Left lung (tissue), 10 donors: Measurements from ENCODE around the gene PDE3A. TPM values are rescaled to one million over a fixed set of nuclear protein-coding genes. Genes with fewer than 3 reads are reported as not detected.
A peak's percentile ranks its signal among the peaks of the same experiment; 100 is the strongest.

Experiments used
- ATAC-seq: fragments of 200-7000 bp; cut with Tn5 transposase; one replicate; pipeline ENCODE4 v1.9.1; 2020; ENCODE audit warnings: moderate library complexity
- DNase-seq, 4 donors: peaks; one replicate each; pipeline ENCODE4 v3.0.0-alpha.2; 2013 to 2020
- H3K27ac ChIP-seq, 2 donors: fragments of 200-600 bp; sonication (generic) in 1 of 2; one replicate each; pipeline versions ENCODE4 v1.5.0 to v1.8.0; 2020 to 2021
- H3K27me3 ChIP-seq, 2 donors: fragments of 200-600 bp; sonication (generic) in 1 of 2; one replicate each; pipeline versions ENCODE4 v1.5.0 to v1.8.0; 2020 to 2021
- H3K36me3 ChIP-seq, 2 donors: fragments of 200-600 bp; sonication (generic) in 1 of 2; one replicate each; pipeline versions ENCODE4 v1.5.0 to v1.8.0; 2020 to 2021
- H3K4me1 ChIP-seq, 2 donors: fragments of 200-600 bp; one replicate each; pipeline ENCODE4 v1.8.0; 2021
- H3K4me3 ChIP-seq, 2 donors: fragments of 200-600 bp; sonication (generic) in 1 of 2; one replicate each; pipeline versions ENCODE4 v1.5.0 to v1.8.0; 2020 to 2021; ENCODE audit warnings: mild to moderate bottlenecking in 1 of 2
- H3K9me3 ChIP-seq, 2 donors: fragments of 200-600 bp; sonication (generic) in 1 of 2; one replicate each; pipeline versions ENCODE4 v1.5.0 to v1.8.0; 2020 to 2021
- CTCF ChIP-seq, 2 donors: fragments of 200-600 bp; sonication (generic) in 1 of 2; IDR thresholded peaks; one replicate each; pipeline versions ENCODE4 v1.5.0 to v1.8.0; 2021; ENCODE audit warnings: antibody characterized with exemption in 2 of 2
- intact Hi-C, 2 donors: fragments of 100-400 bp; cut with DNase I; formaldehyde crosslinking; loops; one replicate each; pipeline versions ENCODE4 v1.11.2 to v1.14.2; 2022
- polyA plus RNA-seq, 6 donors: library from polyadenylated mRNA; unstranded; fragments of 120-200 nt; gene quantifications; one replicate each; pipeline ENCODE4 v1.2.1, GENCODE V29; 2013; ENCODE audit not compliant: insufficient read length in 6 of 6
- total RNA-seq, 2 donors: library from RNA; stranded (reverse); fragmentation: NEBNext Ultra II Directional; extraction: Animal tissue kit (Norgen Biotek cat#: 25700); gene quantifications; one replicate each; pipeline ENCODE4 v1.2.1, GENCODE V29; 2021
- donor health status: DM: no; HTN: yes; CAD: no.
- donor health status: DM: no; HTN: no; CAD: no.

The PDE3A gene
- total and polyA plus RNA-seq, 8 donors: 5.1 to 9.3 (median 7.8) TPM

- intact Hi-C loops: no loop called here
- Histone ChIP-seq H3K36me3 (no peaks in the 10 kb centered on the region), H3K4me3 (no peak overlapping the region), H3K27me3 (no peaks in the 10 kb centered on the region), H3K4me1 (no peaks in the 10 kb centered on the region), H3K27ac (no peak overlapping the region), H3K9me3 (no peaks in the 10 kb centered on the region)
- ATAC-seq: no peak
- TF ChIP-seq CTCF (IDR thresholded peaks at IDR 0.05): no peak
- no peak for DNase-seq
Measured at GRCh38 chr12:20510811-20511210, 142.5 kb downstream of the PDE3A start.

DNA sequence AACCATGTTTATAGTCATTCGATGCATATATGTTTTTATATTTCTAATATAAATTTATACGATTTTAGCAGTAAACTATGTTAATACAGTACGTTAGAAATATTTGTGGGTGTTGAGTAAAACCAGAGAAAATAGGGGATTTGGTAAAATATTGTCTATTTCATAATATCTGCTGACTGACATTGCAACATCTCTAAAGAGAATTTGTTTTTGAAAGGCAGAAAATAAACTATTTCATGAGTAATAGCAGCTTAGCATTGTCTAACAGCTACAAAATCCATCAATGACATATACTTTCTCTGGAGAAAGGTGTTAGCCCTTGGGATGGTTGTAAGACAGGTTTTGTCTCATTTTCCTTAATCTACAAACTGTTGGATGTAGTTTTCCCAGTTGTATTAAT, 144.9 kb downstream of the PDE3A start:
- no peaks in the 10 kb centered on the region for H3K27me3 ChIP-seq
- no peak overlapping the region for H3K27ac ChIP-seq
- H3K36me3 ChIP-seq: no peaks in the 10 kb centered on the region
- TF ChIP-seq CTCF (IDR thresholded peaks at IDR 0.05): no peak
- DNase-seq (no peak), ATAC-seq (no peak)
- no peaks in the 10 kb centered on the region for H3K4me1 ChIP-seq
- intact Hi-C loops: no loop called here
- H3K9me3 ChIP-seq: no peaks in the 10 kb centered on the region
- no peak overlapping the region for H3K4me3 ChIP-seq

DNA sequence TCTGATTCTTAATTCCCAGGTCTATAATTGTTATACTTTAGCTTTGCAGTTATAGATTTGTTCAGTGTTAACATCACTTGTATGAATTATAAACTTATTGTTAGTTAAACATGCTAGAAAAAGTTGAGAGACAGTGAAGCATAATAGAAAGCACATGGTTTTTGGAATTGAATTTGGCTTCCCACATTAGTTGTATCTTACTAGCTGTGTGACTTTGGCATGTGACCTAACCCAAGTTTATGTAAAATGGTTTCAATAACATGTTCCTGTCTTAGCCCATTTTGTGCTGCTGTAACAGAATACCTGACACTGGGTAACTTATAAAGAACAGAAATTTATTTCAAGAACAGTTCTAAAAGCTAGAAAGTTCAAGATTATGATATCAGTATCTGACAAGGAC, 146.3 kb downstream of the PDE3A start:
- Histone ChIP-seq H3K4me1 (no peaks in the 10 kb centered on the region), H3K9me3 (no peaks in the 10 kb centered on the region), H3K27me3 (no peaks in the 10 kb centered on the region), H3K27ac (no peak overlapping the region), H3K4me3 (no peak overlapping the region), H3K36me3 (no peaks in the 10 kb centered on the region)
- no peak for TF ChIP-seq CTCF (IDR thresholded peaks at IDR 0.05)
- intact Hi-C loops: no loop called here
- DNase-seq: no peak
- ATAC-seq: no peak

DNA sequence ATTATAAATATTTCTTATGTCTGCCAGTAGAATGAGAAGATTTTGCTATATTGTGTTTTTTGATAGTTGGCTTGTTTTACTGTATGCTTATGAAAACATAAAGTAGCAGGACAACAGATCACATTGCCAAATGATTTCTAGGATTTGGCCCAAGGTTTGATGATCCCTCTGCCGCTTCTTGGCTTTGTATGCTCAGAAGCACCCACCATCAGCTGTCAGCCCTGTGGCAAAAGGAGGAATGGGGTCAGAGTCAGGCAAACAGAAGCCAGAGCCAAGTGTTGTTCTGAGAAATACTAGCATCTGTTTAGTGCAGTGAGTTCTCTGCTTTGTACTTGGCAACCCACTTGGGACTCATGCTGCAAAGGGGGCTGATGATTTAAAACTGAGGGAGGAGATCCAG, 152.2 kb downstream of the PDE3A start:
- no peaks in the 10 kb centered on the region for H3K9me3 ChIP-seq
- DNase-seq: peak in 1 of 4 donors; percentile 13
- no peaks in the 10 kb centered on the region for H3K36me3 ChIP-seq
- H3K27ac ChIP-seq: no peak overlapping the region
- H3K4me1 ChIP-seq: no peaks in the 10 kb centered on the region
- TF ChIP-seq CTCF (IDR thresholded peaks at IDR 0.05): no peak
- no peak overlapping the region for H3K4me3 ChIP-seq
- intact Hi-C loops: no loop called here
- H3K27me3 ChIP-seq: no peaks in the 10 kb centered on the region
- ATAC-seq: no peak

DNA sequence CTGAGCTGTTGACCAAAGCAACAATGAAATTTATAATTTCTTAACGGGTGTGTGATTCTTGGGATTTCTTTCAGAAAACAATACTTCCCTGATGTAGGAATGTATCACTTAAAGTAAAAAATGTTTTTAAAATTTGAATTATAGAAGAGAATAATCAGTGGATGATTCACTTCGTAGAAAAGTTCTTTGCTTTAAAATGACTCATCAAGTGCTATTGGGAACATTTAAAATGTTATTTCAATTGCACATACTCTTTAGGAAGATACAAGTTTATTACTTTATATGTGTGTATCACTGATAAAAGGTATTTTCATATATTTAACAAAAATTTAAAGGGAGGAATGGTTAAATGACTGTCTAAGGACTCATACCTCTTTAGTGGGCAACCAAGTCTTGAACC, 155.3 kb downstream of the PDE3A start:
- H3K36me3 ChIP-seq: no peaks in the 10 kb centered on the region
- no peaks in the 10 kb centered on the region for H3K4me1 ChIP-seq
- ATAC-seq: no peak
- no peaks in the 10 kb centered on the region for H3K9me3 ChIP-seq
- intact Hi-C loops: no loop called here
- H3K4me3 ChIP-seq: no peak overlapping the region
- H3K27me3 ChIP-seq: no peaks in the 10 kb centered on the region
- H3K27ac ChIP-seq: no peak overlapping the region
- DNase-seq: no peak
- TF ChIP-seq CTCF (IDR thresholded peaks at IDR 0.05): no peak
